Measurements from ENCODE around the gene FRAS1.
"Not testable (repeated sequence)": the region's sequence is repeated elsewhere in the genome, so short reads cannot be mapped to it uniquely, and the experiment has no call there.

The FRAS1 gene

GRCh38 chr4:78171482-78171881, 114.4 kb downstream of the FRAS1 start:
- no peak overlapping the region for H3K9ac ChIP-seq (ENCODE audit: insufficient read length)
- H3K9me3 ChIP-seq (ENCODE audit: low read depth, low read length) = no peaks in the 10 kb centered on the region
- no peak for DNase-seq (ENCODE audit: low read depth, low spot score)
- no peak for TF ChIP-seq FOXP2 (optimal IDR thresholded peaks at IDR 0.05; ENCODE audit: control extremely low read depth, extremely low read length, insufficient read depth)
- TF ChIP-seq POLR2AphosphoS5 (IDR thresholded peaks at IDR 0.05; ENCODE audit: borderline replicate concordance, low read depth, low read length) = no peak
- no peak for TF ChIP-seq EZH2 (IDR thresholded peaks at IDR 0.05)
- H3K36me3 ChIP-seq (ENCODE audit: insufficient read depth, low read length) = no peaks in the 10 kb centered on the region
- H3K4me3 ChIP-seq = no peak overlapping the region
- no peak overlapping the region for H3K27ac ChIP-seq

DNA sequence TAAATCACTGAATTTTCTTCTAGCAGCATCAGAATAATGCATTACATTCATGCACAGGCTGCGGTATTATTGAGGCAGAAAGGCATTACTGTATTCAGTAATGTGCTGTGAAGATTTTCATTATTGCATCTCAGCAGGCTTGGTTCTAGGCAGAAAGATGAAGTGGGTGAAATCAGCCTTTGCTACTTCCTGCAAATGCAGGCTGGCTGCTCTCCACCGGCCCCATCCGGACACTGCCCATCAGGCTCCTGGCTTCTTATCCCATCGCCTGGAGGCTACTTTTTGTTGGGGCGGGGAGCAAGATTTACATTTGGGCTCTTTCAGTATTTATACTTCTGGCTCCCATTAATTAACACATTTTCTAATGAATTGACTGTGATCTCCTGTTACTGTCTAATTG, 117.8 kb downstream of the FRAS1 start:
- Histone ChIP-seq H3K9ac (ENCODE audit: insufficient read length) (no peak overlapping the region), H3K36me3 (ENCODE audit: insufficient read depth, low read length) (no peaks in the 10 kb centered on the region), H3K4me3 (no peak overlapping the region), H3K9me3 (ENCODE audit: low read depth, low read length) (no peaks in the 10 kb centered on the region), H3K27ac (no peak overlapping the region)
- TF ChIP-seq POLR2AphosphoS5 (IDR thresholded peaks at IDR 0.05; ENCODE audit: borderline replicate concordance, low read depth, low read length) (no peak), FOXP2 (optimal IDR thresholded peaks at IDR 0.05; ENCODE audit: control extremely low read depth, extremely low read length, insufficient read depth) (no peak), EZH2 (IDR thresholded peaks at IDR 0.05) (no peak)
- DNase-seq (ENCODE audit: low read depth, low spot score) = no peak

- Histone ChIP-seq H3K4me3 (no peak overlapping the region), H3K9ac (ENCODE audit: insufficient read length) (no peak overlapping the region), H3K9me3 (ENCODE audit: low read depth, low read length) (no peaks in the 10 kb centered on the region), H3K36me3 (ENCODE audit: insufficient read depth, low read length) (no peaks in the 10 kb centered on the region), H3K27ac (no peak overlapping the region)
- TF ChIP-seq FOXP2 (optimal IDR thresholded peaks at IDR 0.05; ENCODE audit: control extremely low read depth, extremely low read length, insufficient read depth) (no peak), EZH2 (IDR thresholded peaks at IDR 0.05) (no peak)
- DNase-seq (ENCODE audit: low read depth, low spot score) = no peak
These were observed 122.1 kb downstream of the FRAS1 start for GRCh38 chr4:78179196-78179595.

DNA sequence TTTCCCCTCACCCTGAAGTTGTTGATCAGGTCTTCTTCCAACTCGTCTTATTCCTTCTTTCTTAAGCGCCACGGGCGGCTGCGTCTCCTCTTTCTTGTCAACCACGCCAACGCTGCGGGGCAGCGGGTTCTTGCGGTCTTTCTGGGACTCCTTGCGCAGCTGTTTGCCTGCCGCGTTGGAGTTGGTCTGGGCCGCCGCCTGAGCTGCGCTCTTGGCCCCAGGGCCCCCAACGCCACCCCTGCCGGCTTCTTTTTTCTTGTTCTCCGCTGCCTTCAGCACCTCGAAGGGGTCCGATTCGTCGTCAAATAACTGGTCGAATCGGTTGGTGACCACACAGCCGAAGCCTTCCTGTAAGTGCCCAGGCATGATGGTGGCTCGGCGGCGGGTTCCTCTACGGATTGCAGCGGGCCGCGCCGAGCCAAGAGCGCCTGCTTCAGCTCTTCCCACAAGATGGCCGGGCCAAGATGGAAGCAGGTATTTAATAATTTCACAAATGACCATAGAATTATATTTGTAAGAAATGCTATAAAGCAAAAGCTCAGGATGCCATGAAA, 124.6 kb downstream of the FRAS1 start:
- H3K9ac ChIP-seq (ENCODE audit: insufficient read length); H3K27ac ChIP-seq; H3K36me3 ChIP-seq (ENCODE audit: insufficient read depth, low read length); DNase-seq (ENCODE audit: low read depth, low spot score); H3K9me3 ChIP-seq (ENCODE audit: low read depth, low read length); H3K4me3 ChIP-seq: not testable (repeated sequence)

DNA sequence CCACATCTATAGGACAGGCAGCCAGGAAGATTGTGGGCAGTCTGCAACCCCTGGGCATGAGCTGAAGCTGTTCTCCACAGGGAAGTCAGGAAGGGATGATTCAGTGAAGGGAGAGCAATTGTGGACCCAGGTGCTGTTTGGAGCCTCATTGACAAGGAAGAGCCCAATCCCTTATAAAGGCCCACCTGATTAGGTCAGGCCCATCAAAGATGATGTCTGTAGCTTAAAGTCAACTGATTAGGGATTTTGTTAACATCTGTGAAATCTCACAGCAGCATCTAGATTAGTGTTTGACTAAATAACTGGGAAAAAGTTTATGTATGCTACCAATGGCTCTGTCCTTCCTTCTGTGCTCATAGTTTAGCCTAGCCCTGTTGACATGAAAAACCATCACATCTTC, 127.5 kb downstream of the FRAS1 start:
- no peak for DNase-seq (ENCODE audit: low read depth, low spot score)
- no peak overlapping the region for H3K4me3 ChIP-seq
- no peak overlapping the region for H3K9ac ChIP-seq (ENCODE audit: insufficient read length)
- no peak overlapping the region for H3K27ac ChIP-seq
- H3K36me3 ChIP-seq (ENCODE audit: insufficient read depth, low read length) = no peaks in the 10 kb centered on the region
- TF ChIP-seq FOXP2 (optimal IDR thresholded peaks at IDR 0.05; ENCODE audit: control extremely low read depth, extremely low read length, insufficient read depth) = no peak
- no peaks in the 10 kb centered on the region for H3K9me3 ChIP-seq (ENCODE audit: low read depth, low read length)

GRCh38 chr4:78185117-78185516, 128.0 kb downstream of the FRAS1 start:
- H3K27ac ChIP-seq = no peak overlapping the region
- H3K4me3 ChIP-seq = no peak overlapping the region
- no peaks in the 10 kb centered on the region for H3K9me3 ChIP-seq (ENCODE audit: low read depth, low read length)
- TF ChIP-seq FOXP2 (optimal IDR thresholded peaks at IDR 0.05; ENCODE audit: control extremely low read depth, extremely low read length, insufficient read depth) = no peak
- H3K9ac ChIP-seq (ENCODE audit: insufficient read length) = no peak overlapping the region
- no peak for DNase-seq (ENCODE audit: low read depth, low spot score)
- H3K36me3 ChIP-seq (ENCODE audit: insufficient read depth, low read length) = no peaks in the 10 kb centered on the region

DNA sequence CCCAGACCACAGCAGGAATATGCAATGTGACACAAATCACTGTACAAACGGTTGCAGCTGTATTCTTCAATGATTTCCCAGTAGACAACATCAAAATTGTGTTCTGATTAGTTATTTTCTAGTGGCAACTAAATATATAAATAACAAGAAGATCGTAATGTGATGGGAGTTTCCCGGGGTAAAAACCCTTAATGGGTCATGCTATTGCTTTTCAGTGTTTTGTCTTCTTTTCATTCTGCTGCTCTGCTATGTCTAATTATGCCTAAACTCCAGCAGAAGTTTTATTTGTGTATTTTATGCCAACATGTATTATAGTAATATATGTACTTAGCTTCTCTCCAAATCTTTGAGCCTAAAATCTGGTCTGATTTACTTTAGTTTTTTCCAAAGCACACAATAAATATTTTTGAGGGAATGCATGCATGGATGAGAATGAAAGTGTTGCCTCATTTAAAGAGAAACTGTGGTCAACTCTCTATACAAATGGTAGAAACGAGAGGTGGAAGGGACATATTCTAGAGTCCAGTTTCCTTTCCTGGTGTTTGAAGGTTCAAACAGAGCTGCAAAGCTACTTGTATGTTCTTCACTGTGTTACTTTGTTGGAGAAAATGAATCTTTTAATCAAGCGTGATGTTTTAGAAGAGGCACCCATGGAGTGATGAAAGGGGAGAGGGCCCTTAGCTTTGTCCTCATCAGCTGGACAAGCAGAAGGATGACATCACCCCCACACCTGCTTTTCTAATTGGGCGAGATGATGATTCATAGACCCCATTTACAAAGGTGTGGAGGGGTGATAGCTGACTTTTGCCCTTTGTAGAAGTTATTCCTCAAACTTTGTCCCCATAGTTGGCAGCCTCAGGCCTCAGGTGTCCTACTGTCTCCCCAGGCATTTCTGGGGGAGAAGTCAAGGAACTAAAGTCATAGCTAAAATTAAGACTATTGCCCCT, 129.7 kb downstream of the FRAS1 start:
- no peak overlapping the region for H3K27ac ChIP-seq
- no peak overlapping the region for H3K4me3 ChIP-seq
- H3K9ac ChIP-seq (ENCODE audit: insufficient read length) = no peak overlapping the region
- DNase-seq (ENCODE audit: low read depth, low spot score) = no peak
- no peaks in the 10 kb centered on the region for H3K9me3 ChIP-seq (ENCODE audit: low read depth, low read length)
- no peak for TF ChIP-seq EZH2 (IDR thresholded peaks at IDR 0.05)
- TF ChIP-seq FOXP2 (optimal IDR thresholded peaks at IDR 0.05; ENCODE audit: control extremely low read depth, extremely low read length, insufficient read depth) = no peak
- TF ChIP-seq POLR2AphosphoS5 (IDR thresholded peaks at IDR 0.05; ENCODE audit: borderline replicate concordance, low read depth, low read length) = no peak
- H3K36me3 ChIP-seq (ENCODE audit: insufficient read depth, low read length) = no peaks in the 10 kb centered on the region

GRCh38 chr4:78190068-78190467, 132.9 kb downstream of the FRAS1 start:
- Histone ChIP-seq H3K9me3 (ENCODE audit: low read depth, low read length) (no peaks in the 10 kb centered on the region), H3K9ac (ENCODE audit: insufficient read length) (no peak overlapping the region), H3K27ac (no peak overlapping the region), H3K4me3 (no peak overlapping the region), H3K36me3 (ENCODE audit: insufficient read depth, low read length) (no peaks in the 10 kb centered on the region)
- no peak for DNase-seq (ENCODE audit: low read depth, low spot score)
- TF ChIP-seq POLR2AphosphoS5 (IDR thresholded peaks at IDR 0.05; ENCODE audit: borderline replicate concordance, low read depth, low read length) (no peak), EZH2 (IDR thresholded peaks at IDR 0.05) (no peak), FOXP2 (optimal IDR thresholded peaks at IDR 0.05; ENCODE audit: control extremely low read depth, extremely low read length, insufficient read depth) (no peak)

GRCh38 chr4:78190595-78190994, 133.5 kb downstream of the FRAS1 start:
- no peak overlapping the region for H3K9ac ChIP-seq (ENCODE audit: insufficient read length)

More at GRCh38 chr4:78190595-78190994, 133.5 kb downstream of the FRAS1 start:
- no peaks in the 10 kb centered on the region for H3K36me3 ChIP-seq (ENCODE audit: insufficient read depth, low read length)
- no peak for DNase-seq (ENCODE audit: low read depth, low spot score)
- H3K27ac ChIP-seq = no peak overlapping the region
- H3K9me3 ChIP-seq (ENCODE audit: low read depth, low read length) = no peaks in the 10 kb centered on the region
- H3K4me3 ChIP-seq = no peak overlapping the region
- TF ChIP-seq POLR2AphosphoS5 (IDR thresholded peaks at IDR 0.05; ENCODE audit: borderline replicate concordance, low read depth, low read length) (no peak), FOXP2 (optimal IDR thresholded peaks at IDR 0.05; ENCODE audit: control extremely low read depth, extremely low read length, insufficient read depth) (no peak), EZH2 (IDR thresholded peaks at IDR 0.05) (no peak)
